Activated CD4-positive, alpha-beta T cell treated with anti-CD3 and anti-CD28 coated beads, Interleukin-2, amount 10 ng/mL, durations not matched to agents 7 days and 5 days (primary cell): ENCODE data around the gene ABTB2. TPM values are rescaled to one million over a fixed set of nuclear protein-coding genes. Genes with fewer than 3 reads are reported as not detected.

Experiments used
- CTCF ChIA-PET: fragments of 350-600 bp; sonication (Branson Sonifier 250); formaldehyde crosslinking; loops from one replicate; lab custom pipeline; 2021; ENCODE audit warnings: antibody characterized with exemption; lab: Charles Lee
- POLR2A ChIA-PET: fragments of 350-600 bp; sonication (Branson Sonifier 250); formaldehyde crosslinking; loops from one replicate; lab custom pipeline; 2021; ENCODE audit warnings: antibody characterized with exemption; lab: Charles Lee
- DNase-seq: peaks from one replicate; pipeline ENCODE4 v3.0.0-alpha.2; 2020
- H3K27ac Mint-ChIP-seq: one replicate; pipeline ENCODE4 v1.8.0; 2021; ENCODE audit warnings: mild to moderate bottlenecking, moderate library complexity, mixed read lengths
- H3K27me3 Mint-ChIP-seq: one replicate; pipeline ENCODE4 v1.8.0; 2021; ENCODE audit warnings: mixed read lengths
- H3K36me3 Mint-ChIP-seq: one replicate; pipeline ENCODE4 v1.8.0; 2021; ENCODE audit warnings: low read depth, mixed read lengths
- H3K4me1 Mint-ChIP-seq: one replicate; pipeline ENCODE4 v1.8.0; 2021; ENCODE audit warnings: mixed read lengths
- H3K4me3 Mint-ChIP-seq: one replicate; pipeline ENCODE4 v1.8.0; 2021; ENCODE audit warnings: mild to moderate bottlenecking, moderate library complexity, mixed read lengths
- H3K9me3 Mint-ChIP-seq: one replicate; pipeline ENCODE4 v1.8.0; 2021; ENCODE audit warnings: mixed read lengths
- total RNA-seq, 2 experiments: library from RNA; stranded (reverse); gene quantifications; one replicate each; pipeline ENCODE4 v1.2.3, GENCODE V29; 2021

ABTB2 gene
- total RNA-seq, 2 experiments from 2014 or later, result 0.55 to 0.65 TPM

GRCh38 chr11:34284811-34285481, 72.9 kb downstream of the ABTB2 start:
- no peak overlapping the region for H3K27ac Mint-ChIP-seq
- no peak overlapping the region for H3K4me3 Mint-ChIP-seq
- H3K9me3 Mint-ChIP-seq, result no peaks in the 10 kb centered on the region
- ChIA-PET CTCF (no interaction called here), POLR2A (no interaction called here)
- H3K27me3 Mint-ChIP-seq, result peaks cover 4% of the 10 kb centered on the region
- H3K4me1 Mint-ChIP-seq, result no peaks in the 10 kb centered on the region
- DNase-seq, result no peak
- H3K36me3 Mint-ChIP-seq, result no peaks in the 10 kb centered on the region

- Mint-ChIP-seq H3K27ac (no peak overlapping the region), H3K36me3 (no peaks in the 10 kb centered on the region), H3K27me3 (peaks cover 4% of the 10 kb centered on the region), H3K9me3 (no peaks in the 10 kb centered on the region), H3K4me3 (no peak overlapping the region), H3K4me1 (no peaks in the 10 kb centered on the region)
- no peak for DNase-seq
- POLR2A ChIA-PET, result no interaction called here
- CTCF ChIA-PET, result no interaction called here
These were observed 73.7 kb downstream of the ABTB2 start for GRCh38 chr11:34284156-34284555.

DNA sequence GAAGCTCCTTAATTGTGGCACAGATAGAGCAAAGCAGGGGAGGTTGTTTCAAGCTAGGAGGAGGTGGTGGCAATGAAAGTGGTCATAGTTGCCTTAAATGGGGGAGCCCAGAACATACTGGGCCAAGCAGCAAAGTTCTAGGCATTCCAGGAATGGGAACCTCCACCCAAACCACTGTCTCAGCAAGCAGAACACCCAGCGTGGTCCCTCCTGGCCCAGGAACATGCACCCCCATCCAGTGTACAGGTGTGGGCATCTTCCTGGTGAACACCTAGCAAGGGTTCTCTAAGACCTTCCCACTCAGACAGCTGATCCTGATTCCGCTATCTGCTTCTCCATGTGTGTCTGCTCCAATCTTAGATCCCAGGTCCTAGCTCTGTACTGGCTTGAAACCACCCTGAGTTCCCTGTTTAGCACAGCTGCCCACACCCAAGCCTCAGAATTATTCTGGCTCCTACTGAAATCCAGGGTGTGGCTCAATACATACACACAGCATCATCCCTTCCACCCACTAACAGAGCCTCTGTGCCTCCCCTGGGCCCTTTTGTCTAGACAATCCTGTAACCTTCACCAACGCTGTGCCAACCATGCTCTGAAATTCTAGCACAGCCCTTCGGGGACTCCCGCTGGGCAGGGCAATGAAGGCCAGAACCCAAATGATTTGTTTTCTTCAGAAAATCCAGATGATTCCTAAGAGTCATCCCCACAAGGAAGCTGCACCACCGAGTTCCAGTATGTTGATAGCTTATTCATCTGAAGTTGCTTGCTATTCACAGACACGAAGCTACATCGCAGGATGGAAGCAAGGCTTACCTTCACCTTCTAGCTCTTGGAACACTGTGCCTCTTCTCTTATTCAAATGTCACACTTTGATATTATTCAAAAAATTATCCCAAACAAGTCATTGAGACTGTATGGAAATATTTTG, 76.6 kb downstream of the ABTB2 start:
- no peaks in the 10 kb centered on the region for H3K9me3 Mint-ChIP-seq
- no peak for DNase-seq
- no peak overlapping the region for H3K4me3 Mint-ChIP-seq
- H3K4me1 Mint-ChIP-seq, result no peaks in the 10 kb centered on the region
- H3K27ac Mint-ChIP-seq, result no peak overlapping the region
- CTCF ChIA-PET, result interaction anchor here (1.0 to 1.6 kb wide), 3 partner anchors 9 to 19 kb away, joined by 3 to 6 read pairs (median 5); no protein-coding TSS in a partner anchor
- H3K36me3 Mint-ChIP-seq, result no peaks in the 10 kb centered on the region
- POLR2A ChIA-PET, result interaction anchor here (0.6 kb wide), 1 partner anchor 836 kb away, joined by 3 read pairs; no protein-coding TSS in a partner anchor
- H3K27me3 Mint-ChIP-seq, result peaks cover 2% of the 10 kb centered on the region

GRCh38 chr11:34278693-34279297, 79.0 kb downstream of the ABTB2 start:
- CTCF ChIA-PET, result interaction anchor here (0.8 kb wide), 1 partner anchor 8 kb away, joined by 3 read pairs; no protein-coding TSS in a partner anchor
- POLR2A ChIA-PET, result no interaction called here
- H3K9me3 Mint-ChIP-seq, result no peaks in the 10 kb centered on the region
- no peaks in the 10 kb centered on the region for H3K36me3 Mint-ChIP-seq
- no peak overlapping the region for H3K4me3 Mint-ChIP-seq
- H3K27me3 Mint-ChIP-seq, result peaks cover 2% of the 10 kb centered on the region
- no peak overlapping the region for H3K27ac Mint-ChIP-seq
- no peak for DNase-seq
- H3K4me1 Mint-ChIP-seq, result no peaks in the 10 kb centered on the region

DNA sequence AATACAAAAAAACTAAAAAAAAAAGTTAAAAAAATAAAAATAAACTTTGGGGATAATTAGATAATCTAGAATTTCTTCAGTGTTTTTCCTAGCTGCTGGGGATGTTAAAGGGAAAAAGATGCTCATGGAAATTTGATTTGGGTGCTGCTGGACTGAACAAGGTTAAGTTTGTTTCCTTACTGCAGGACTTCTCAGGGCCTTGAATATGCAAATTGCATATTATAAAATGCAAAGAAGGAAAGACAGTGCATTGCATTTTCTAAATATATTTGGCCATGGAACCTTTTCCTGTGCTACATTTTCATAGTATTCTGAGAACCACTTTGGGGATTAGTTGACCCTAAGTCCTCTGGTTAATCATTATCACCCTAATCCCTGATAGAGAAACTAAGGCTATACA, 79.6 kb downstream of the ABTB2 start:
- H3K27me3 Mint-ChIP-seq, result peaks cover 2% of the 10 kb centered on the region
- no peak overlapping the region for H3K27ac Mint-ChIP-seq
- no peaks in the 10 kb centered on the region for H3K9me3 Mint-ChIP-seq
- no peak overlapping the region for H3K4me3 Mint-ChIP-seq
- H3K4me1 Mint-ChIP-seq, result no peaks in the 10 kb centered on the region
- no peaks in the 10 kb centered on the region for H3K36me3 Mint-ChIP-seq
- DNase-seq, result no peak
- POLR2A ChIA-PET, result no interaction called here
- CTCF ChIA-PET, result interaction anchor here (0.8 kb wide), 1 partner anchor 9 kb away, joined by 3 read pairs; no protein-coding TSS in a partner anchor

DNA sequence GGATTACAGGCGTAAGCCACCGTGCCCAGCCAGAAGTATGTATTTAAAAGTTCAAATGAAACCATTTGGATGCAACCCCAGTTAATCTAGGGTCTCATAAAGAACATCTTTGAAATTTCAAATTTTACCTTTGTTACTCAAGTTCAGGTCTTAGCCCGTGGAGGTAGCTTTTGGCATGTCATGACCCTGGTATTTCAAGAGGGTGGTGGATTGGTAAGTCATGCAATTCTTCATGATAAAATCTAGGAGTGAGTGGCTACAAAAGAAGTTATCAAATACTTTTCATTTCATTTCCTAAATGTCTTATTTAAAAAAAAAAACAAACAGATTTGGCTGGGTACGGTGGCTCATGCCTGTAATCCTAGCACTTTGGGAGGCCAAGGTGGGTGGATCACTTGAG, 80.6 kb downstream of the ABTB2 start:
- Mint-ChIP-seq H3K27ac (no peak overlapping the region), H3K27me3 (peaks cover 2% of the 10 kb centered on the region), H3K4me3 (no peak overlapping the region), H3K36me3 (no peaks in the 10 kb centered on the region), H3K4me1 (no peaks in the 10 kb centered on the region), H3K9me3 (no peaks in the 10 kb centered on the region)
- ChIA-PET POLR2A (interaction anchor here (0.6 kb wide), 1 partner anchor 130 kb away, joined by 3 read pairs; no protein-coding TSS in a partner anchor), CTCF (interaction anchor here (0.9 kb wide), 1 partner anchor 10 kb away, joined by 3 read pairs; no protein-coding TSS in a partner anchor)
- no peak for DNase-seq

- ChIA-PET CTCF (interaction anchor here (0.6 to 0.9 kb wide), 3 partner anchors 11 to 27 kb away, joined by 3 read pairs; no protein-coding TSS in a partner anchor), POLR2A (no interaction called here)
- DNase-seq, result no peak
- Mint-ChIP-seq H3K4me3 (no peak overlapping the region), H3K27me3 (peaks cover 2% of the 10 kb centered on the region), H3K27ac (no peak overlapping the region), H3K9me3 (no peaks in the 10 kb centered on the region), H3K4me1 (no peaks in the 10 kb centered on the region), H3K36me3 (no peaks in the 10 kb centered on the region)
These were observed 81.4 kb downstream of the ABTB2 start for GRCh38 chr11:34276352-34276864.

GRCh38 chr11:34275486-34275885, 82.3 kb downstream of the ABTB2 start:
- Mint-ChIP-seq H3K27ac (no peak overlapping the region), H3K36me3 (no peaks in the 10 kb centered on the region), H3K4me3 (no peak overlapping the region), H3K4me1 (no peaks in the 10 kb centered on the region), H3K27me3 (peaks cover 2% of the 10 kb centered on the region), H3K9me3 (no peaks in the 10 kb centered on the region)
- no peak for DNase-seq
- CTCF ChIA-PET, result interaction anchor here (0.9 kb wide), 1 partner anchor 17 kb away, joined by 3 read pairs; no protein-coding TSS in a partner anchor
- POLR2A ChIA-PET, result no interaction called here

DNA sequence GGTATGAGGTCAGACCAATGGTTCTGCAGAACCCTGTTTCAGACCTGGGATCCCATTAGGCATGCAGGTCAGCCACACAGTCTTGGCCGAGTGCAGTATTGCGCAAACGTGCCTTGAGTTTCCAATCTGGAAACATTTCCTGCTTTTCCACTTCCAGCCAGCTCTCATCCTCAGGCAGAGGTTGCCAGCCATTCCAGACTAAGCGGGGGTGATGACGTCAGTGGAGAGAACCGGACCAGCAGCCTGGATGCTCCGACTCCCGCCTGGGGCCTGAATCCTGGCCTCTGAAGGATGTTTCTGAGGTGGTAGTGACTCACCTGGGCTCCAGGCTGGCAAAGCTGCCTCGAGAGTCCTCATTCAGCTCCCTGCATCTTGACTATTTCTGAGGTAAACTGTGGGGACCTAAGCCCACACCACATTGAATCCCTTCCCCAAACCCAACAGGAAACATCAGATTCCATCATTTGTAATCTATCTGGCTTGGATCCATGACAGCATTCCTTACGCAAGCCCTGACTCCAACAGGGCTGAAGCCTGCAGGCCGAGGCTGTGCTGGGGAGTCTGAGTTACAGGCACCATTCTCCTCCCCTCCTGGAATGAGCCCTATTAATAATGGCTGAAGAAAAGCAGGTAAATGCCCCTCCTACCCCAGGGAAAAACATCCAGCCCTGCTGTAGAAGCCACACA, 83.0 kb downstream of the ABTB2 start:
- no peaks in the 10 kb centered on the region for H3K4me1 Mint-ChIP-seq
- H3K27ac Mint-ChIP-seq, result no peak overlapping the region
- ChIA-PET POLR2A (no interaction called here), CTCF (interaction anchor here (1.1 kb wide), 1 partner anchor 11 kb away, joined by 3 read pairs; no protein-coding TSS in a partner anchor)
- no peak for DNase-seq
- H3K9me3 Mint-ChIP-seq, result no peaks in the 10 kb centered on the region
- H3K36me3 Mint-ChIP-seq, result no peaks in the 10 kb centered on the region
- H3K27me3 Mint-ChIP-seq, result peaks cover 2% of the 10 kb centered on the region
- no peak overlapping the region for H3K4me3 Mint-ChIP-seq

- ChIA-PET CTCF (interaction anchor here (0.8 kb wide), 1 partner anchor 14 kb away, joined by 4 read pairs; no protein-coding TSS in a partner anchor), POLR2A (no interaction called here)
- Mint-ChIP-seq H3K4me1 (no peaks in the 10 kb centered on the region), H3K27me3 (peaks cover 6% of the 10 kb centered on the region), H3K36me3 (no peaks in the 10 kb centered on the region), H3K27ac (no peak overlapping the region), H3K9me3 (no peaks in the 10 kb centered on the region), H3K4me3 (no peak overlapping the region)
- DNase-seq, result no peak
These were observed 84.7 kb downstream of the ABTB2 start for GRCh38 chr11:34273099-34273498.

- ChIA-PET CTCF (no interaction called here), POLR2A (no interaction called here)
- no peaks in the 10 kb centered on the region for H3K36me3 Mint-ChIP-seq
- no peaks in the 10 kb centered on the region for H3K9me3 Mint-ChIP-seq
- no peaks in the 10 kb centered on the region for H3K4me1 Mint-ChIP-seq
- no peak for DNase-seq
- H3K27me3 Mint-ChIP-seq, result peaks cover 11% of the 10 kb centered on the region
- no peak overlapping the region for H3K4me3 Mint-ChIP-seq
- no peak overlapping the region for H3K27ac Mint-ChIP-seq
These were observed 86.1 kb downstream of the ABTB2 start for GRCh38 chr11:34271727-34272126.

DNA sequence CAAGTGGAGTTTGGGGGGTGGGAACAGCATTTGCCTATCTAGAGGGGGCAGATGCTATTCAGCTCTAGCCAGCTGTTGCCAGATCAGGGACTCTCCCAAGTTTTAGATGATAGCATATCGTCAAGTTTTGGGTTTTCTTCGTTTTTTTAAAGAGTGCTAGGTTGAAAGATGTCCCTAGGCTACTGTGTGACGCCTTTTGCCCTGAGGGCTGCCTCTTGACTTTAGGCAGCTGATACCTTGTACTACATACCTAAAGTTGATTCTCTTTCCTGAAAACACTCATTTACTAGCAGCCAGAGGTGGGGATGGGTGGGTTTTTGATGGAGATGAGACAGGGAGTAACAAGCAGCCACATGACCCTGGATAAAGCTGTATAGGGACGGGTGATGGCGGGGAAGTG, 87.1 kb downstream of the ABTB2 start:
- Mint-ChIP-seq H3K9me3 (no peaks in the 10 kb centered on the region), H3K4me3 (no peak overlapping the region), H3K27ac (no peak overlapping the region), H3K36me3 (no peaks in the 10 kb centered on the region), H3K4me1 (peaks cover 4% of the 10 kb centered on the region), H3K27me3 (peaks cover 10% of the 10 kb centered on the region)
- ChIA-PET POLR2A (no interaction called here), CTCF (no interaction called here)
- DNase-seq, result no peak
